ENCODE measurements around the gene FGF8. TPM values are rescaled to one million over a fixed set of nuclear protein-coding genes. Genes with fewer than 3 reads are reported as not detected.

Gene FGF8
- total RNA-seq, 1 donor from 2014 or later, result 0.35 TPM

- no peak for DNase-seq (ENCODE audit: low read depth)
Measured at GRCh38 chr10:101770331-101771215, 5.3 kb downstream of the FGF8 start.

GRCh38 chr10:101769541-101770180, 6.3 kb downstream of the FGF8 start:
- no peak for DNase-seq (ENCODE audit: low read depth)

GRCh38 chr10:101768791-101769170, 7.1 kb downstream of the FGF8 start:
- no peak for DNase-seq (ENCODE audit: low read depth)

GRCh38 chr10:101767966-101768790, 7.7 kb downstream of the FGF8 start:
- DNase-seq (ENCODE audit: low read depth), result no peak

- no peak for DNase-seq (ENCODE audit: low read depth)
Measured at GRCh38 chr10:101767600-101767945, 8.3 kb downstream of the FGF8 start.

GRCh38 chr10:101766753-101767599, 8.9 kb downstream of the FGF8 start:
- no peak for DNase-seq (ENCODE audit: low read depth)

- DNase-seq (ENCODE audit: low read depth), result no peak
Measured at GRCh38 chr10:101766306-101766705, 9.6 kb downstream of the FGF8 start.

GRCh38 chr10:101763141-101763846, 12.6 kb downstream of the FGF8 start:
- no peak for DNase-seq (ENCODE audit: low read depth)

GRCh38 chr10:101762736-101763135, 13.2 kb downstream of the FGF8 start:
- DNase-seq (ENCODE audit: low read depth), result no peak

- DNase-seq (ENCODE audit: low read depth), result no peak
Measured at GRCh38 chr10:101761226-101761625, 14.7 kb downstream of the FGF8 start.

GRCh38 chr10:101760510-101760909, 15.4 kb downstream of the FGF8 start:
- no peak for DNase-seq (ENCODE audit: low read depth)

- no peak for DNase-seq (ENCODE audit: low read depth)
Measured at GRCh38 chr10:101759309-101760247, 16.3 kb downstream of the FGF8 start.

GRCh38 chr10:101758858-101759257, 17.1 kb downstream of the FGF8 start:
- DNase-seq (ENCODE audit: low read depth), result no peak

GRCh38 chr10:101752241-101752640, 23.7 kb downstream of the FGF8 start:
- DNase-seq (ENCODE audit: low read depth), result no peak

GRCh38 chr10:101749047-101750016, 26.6 kb downstream of the FGF8 start:
- no peak for DNase-seq (ENCODE audit: low read depth)

- DNase-seq (ENCODE audit: low read depth), result no peak
Measured at GRCh38 chr10:101748496-101748895, 27.4 kb downstream of the FGF8 start.

- DNase-seq (ENCODE audit: low read depth), result no peak
Measured at GRCh38 chr10:101745074-101745696, 30.7 kb downstream of the FGF8 start.

Data from myocyte (in vitro differentiated cells).